Stomach (tissue), 4 donors: Measurements from ENCODE around the gene MMP20.

Experiments used
- CTCF ChIP-seq, 7 experiments: fragments of 450-650 bp in 4 of 7; fragments of 200-600 bp in 3 of 7; sonication (generic) in 3 of 7; IDR thresholded peaks; one replicate each; pipeline ENCODE4 v1.5.1; 2016 to 2019; ENCODE audit warnings: antibody characterized with exemption in 7 of 7, control low read depth in 2 of 7, mild to moderate bottlenecking in 1 of 7
- EP300 ChIP-seq: sonication (generic); formaldehyde crosslinking; IDR thresholded peaks from one replicate; pipeline ENCODE4 v1.6.1; 2017; ENCODE audit warnings: antibody characterized with exemption
- POLR2A ChIP-seq, 4 donors: fragments of 450-650 bp; IDR thresholded peaks; one replicate each; pipeline ENCODE4 v1.6.1; 2016; ENCODE audit warnings: antibody characterized with exemption in 4 of 4, control low read depth in 2 of 4, mild to moderate bottlenecking in 1 of 4, moderate library complexity in 1 of 4
- POLR2AphosphoS5 ChIP-seq, 3 donors: sonication (generic); formaldehyde crosslinking; IDR thresholded peaks; one replicate each; pipeline ENCODE4 v1.6.1; 2016; ENCODE audit warnings: antibody characterized with exemption in 3 of 3

GRCh38 chr11:102622258-102622657 lies 2.9 kb downstream of the MMP20 start:
- no peak for TF ChIP-seq CTCF (IDR thresholded peaks at IDR 0.05)
- TF ChIP-seq EP300 = no peak
- no peak for TF ChIP-seq POLR2A (IDR thresholded peaks at IDR 0.05)
- no peak for TF ChIP-seq POLR2AphosphoS5 (IDR thresholded peaks at IDR 0.05)
